ENCODE data around the gene C1QTNF1. TPM values are rescaled to one million over a fixed set of nuclear protein-coding genes. Genes with fewer than 3 reads are reported as not detected.

Gene C1QTNF1
- total RNA-seq, 1 experiment from 2014 or later, result 4.0 TPM

DNA sequence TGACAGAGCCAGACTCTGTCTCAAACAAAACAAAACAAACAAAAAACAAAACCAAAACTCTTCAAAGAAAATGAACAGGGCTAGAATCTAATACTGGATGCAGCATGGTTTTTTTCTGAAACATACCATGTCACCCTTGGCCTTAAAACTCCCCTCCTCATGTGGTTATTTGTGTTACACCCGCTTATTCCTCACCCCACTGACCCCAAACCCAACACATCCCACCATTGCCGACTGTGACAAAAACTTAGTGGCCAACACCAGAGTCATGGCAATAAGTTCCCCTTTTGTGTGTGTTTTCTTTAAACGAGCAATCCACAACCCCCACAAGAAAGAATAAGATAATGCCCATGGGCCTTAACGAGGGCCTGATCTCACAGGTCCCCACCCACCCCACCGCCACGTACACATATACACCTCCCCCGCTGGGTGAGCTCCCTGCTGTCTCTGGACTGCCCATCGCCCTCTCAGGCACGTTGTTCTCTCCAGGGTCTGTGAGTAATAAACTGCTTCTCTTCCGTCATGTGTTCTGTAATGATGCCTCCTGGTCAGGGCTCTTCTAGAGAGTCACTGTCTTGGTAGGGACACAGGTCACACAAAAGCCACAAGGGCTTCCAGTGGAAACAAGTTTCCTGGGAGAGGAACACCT is 33.9 kb downstream of the C1QTNF1 start:
- ChIA-PET CTCF (no interaction called here), RAD21 (ENCODE audit: low non-redundant PET in 1 of 2, low total read pairs in 2 of 2, uncharacterized antibody in 2 of 2, unreplicated experiment in 2 of 2) (no interaction called here), POLR2A (no interaction called here)
- no peaks in the 10 kb centered on the region for H3K79me2 ChIP-seq (ENCODE audit: insufficient read depth, low read length)
- H3K27me3 ChIP-seq (ENCODE audit: insufficient read depth, low read length), result no peaks in the 10 kb centered on the region
- no peak overlapping the region for H2AFZ ChIP-seq (ENCODE audit: low read depth, low read length, poor library complexity, severe bottlenecking)
- TF ChIP-seq, protein P1, sequence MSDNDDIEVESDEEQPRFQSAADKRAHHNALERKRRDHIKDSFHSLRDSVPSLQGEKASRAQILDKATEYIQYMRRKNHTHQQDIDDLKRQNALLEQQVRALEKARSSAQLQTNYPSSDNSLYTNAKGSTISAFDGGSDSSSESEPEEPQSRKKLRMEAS (IDR thresholded peaks at IDR 0.05), result no peak
- TF ChIP-seq EZH2 (IDR thresholded peaks at IDR 0.05) (no peak), POLR2AphosphoS5 (IDR thresholded peaks at IDR 0.05; ENCODE audit: low read depth, low read length) (no peak)
- no TSS peak for BruUV-seq (replicated peaks)
- H3K36me3 ChIP-seq (ENCODE audit: control insufficient read depth in 1 of 2, insufficient read depth in 2 of 2, low read length in 2 of 2), result no peaks in the 10 kb centered on the region
- no peak overlapping the region for H3K27ac ChIP-seq (ENCODE audit: low read depth, low read length)
- intact Hi-C loops (cut with micrococcal nuclease), result no loop called here
- H3K4me2 ChIP-seq (ENCODE audit: low read length), result no peak overlapping the region
- no peaks in the 10 kb centered on the region for H3K4me1 ChIP-seq (ENCODE audit: control insufficient read depth in 1 of 2, insufficient read depth in 2 of 2, low read length in 2 of 2)
- H3K9me2 ChIP-seq (ENCODE audit: insufficient read depth), result no peaks in the 10 kb centered on the region
- no peaks in the 10 kb centered on the region for H4K20me1 ChIP-seq (ENCODE audit: insufficient read depth)
- ATAC-seq (no peak), DNase-seq (ENCODE audit: low read depth, low spot score) (no peak)
- H3K4me3 ChIP-seq (replicated peaks in 1 of 2; ENCODE audit: low read depth in 1 of 2, low read length in 2 of 2), result no peak overlapping the region
- 0 out of 4 replicates have a peak, but pooled peaks cover 0 to 3% of the 10 kb centered on the region in 2 experiments for H3K9me3 ChIP-seq (ENCODE audit: control insufficient read depth in 1 of 2, insufficient read depth in 1 of 2, low read depth in 1 of 2, low read length in 2 of 2)
- H3K9ac ChIP-seq (ENCODE audit: low read length), result no peak overlapping the region

DNA sequence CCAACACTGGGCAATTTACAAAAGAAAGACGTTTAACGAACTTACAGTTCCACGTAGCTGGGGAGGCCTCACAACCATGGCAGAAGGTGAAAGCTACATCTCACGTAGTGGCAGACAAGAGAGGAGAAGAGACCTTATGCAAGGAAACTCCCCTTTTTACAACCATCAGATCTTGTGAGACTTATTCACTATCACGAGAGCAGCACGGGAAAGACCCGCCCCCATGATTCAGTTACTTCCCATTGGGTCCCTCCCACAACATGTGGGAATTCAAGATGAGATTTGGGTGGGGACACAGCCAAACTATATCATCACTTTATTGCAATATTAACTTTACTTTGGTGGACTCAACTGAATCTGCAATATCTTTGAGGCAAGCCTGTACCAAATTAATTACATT is 38.7 kb downstream of the C1QTNF1 start:
- ChIA-PET CTCF (interaction anchor here (4.5 kb wide), 1 partner anchor 330 kb away, joined by 24 read pairs; no protein-coding TSS in a partner anchor), RAD21 (ENCODE audit: low non-redundant PET in 1 of 2, low total read pairs in 2 of 2, uncharacterized antibody in 2 of 2, unreplicated experiment in 2 of 2) (no interaction called here), POLR2A (no interaction called here)
- Histone ChIP-seq H3K9ac (ENCODE audit: low read length) (no peak overlapping the region), H3K9me2 (ENCODE audit: insufficient read depth) (no peaks in the 10 kb centered on the region), H3K27me3 (ENCODE audit: insufficient read depth, low read length) (no peaks in the 10 kb centered on the region), H3K4me3 (replicated peaks in 1 of 2; ENCODE audit: low read depth in 1 of 2, low read length in 2 of 2) (no peak overlapping the region), H3K36me3 (ENCODE audit: control insufficient read depth in 1 of 2, insufficient read depth in 2 of 2, low read length in 2 of 2) (no peaks in the 10 kb centered on the region), H3K4me1 (ENCODE audit: control insufficient read depth in 1 of 2, insufficient read depth in 2 of 2, low read length in 2 of 2) (no peaks in the 10 kb centered on the region), H3K27ac (ENCODE audit: low read depth, low read length) (no peak overlapping the region), H3K79me2 (ENCODE audit: insufficient read depth, low read length) (no peaks in the 10 kb centered on the region), H3K4me2 (ENCODE audit: low read length) (no peak overlapping the region), H2AFZ (ENCODE audit: low read depth, low read length, poor library complexity, severe bottlenecking) (no peak overlapping the region), H3K9me3 (ENCODE audit: control insufficient read depth in 1 of 2, insufficient read depth in 1 of 2, low read depth in 1 of 2, low read length in 2 of 2) (no peaks in the 10 kb centered on the region), H4K20me1 (ENCODE audit: insufficient read depth) (no peaks in the 10 kb centered on the region)
- intact Hi-C loops (cut with micrococcal nuclease), result no loop called here
- TF ChIP-seq SRF (IDR thresholded peaks at IDR 0.05; ENCODE audit: low read depth), result no peak
- no peak for TF ChIP-seq ZFX (IDR thresholded peaks at IDR 0.05)
- no peak for TF ChIP-seq SIN3A (IDR thresholded peaks at IDR 0.05; ENCODE audit: low read depth)
- no TSS peak for BruUV-seq (replicated peaks)
- DNase-seq (ENCODE audit: low read depth, low spot score) (no peak), ATAC-seq (no peak)

Data from HCT116 (cell line).